Omental fat pad (tissue), 4 donors: ENCODE results near the gene SMIM30. TPM values are rescaled to one million over a fixed set of nuclear protein-coding genes. Genes with fewer than 3 reads are reported as not detected.
A peak's percentile ranks its signal among the peaks of the same experiment; 100 is the strongest.
"Not testable (repeated sequence)": the region's sequence is repeated elsewhere in the genome, so short reads cannot be mapped to it uniquely, and the experiment has no call there.

Experiments
- ATAC-seq: fragments of 150-250 bp; one replicate; pipeline ENCODE4 v1.9.1; 2016; ENCODE audit warnings: mild to moderate bottlenecking, moderate library complexity; ENCODE audit not compliant: low FRiP score
- DNase-seq: peaks from one replicate; pipeline ENCODE4 v3.0.0-alpha.2; 2019; ENCODE audit warnings: low spot score
- total RNA-seq, 4 donors: library from RNA; depleted of rRNA; stranded (reverse); fragments of >200 nt; gene quantifications; one replicate each; pipeline ENCODE4 v1.1.0, GENCODE V29; 2016
- TF ChIP-seq, protein P1 (sequence below), 3 donors: fragments of 450-650 bp; IDR thresholded peaks; one replicate each; pipeline ENCODE4 v1.5.1; 2016 to 2017; ENCODE audit warnings: antibody characterized with exemption in 3 of 3, mild to moderate bottlenecking in 3 of 3, moderate library complexity in 2 of 3

SMIM30 gene, protein sequence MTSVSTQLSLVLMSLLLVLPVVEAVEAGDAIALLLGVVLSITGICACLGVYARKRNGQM
- 10 to 100 TPM; 24.7 to 49.0 (median 38.7) TPM for total RNA-seq

GRCh38 chr7:113118074-113118959 lies at the start of gene SMIM30:
Gene SMIM30 (minus strand): TSS chr7:113118554. CDS start chr7:113117578, 976 bp downstream.
- DNase-seq: peak; percentile 84
- TF ChIP-seq, protein P1, sequence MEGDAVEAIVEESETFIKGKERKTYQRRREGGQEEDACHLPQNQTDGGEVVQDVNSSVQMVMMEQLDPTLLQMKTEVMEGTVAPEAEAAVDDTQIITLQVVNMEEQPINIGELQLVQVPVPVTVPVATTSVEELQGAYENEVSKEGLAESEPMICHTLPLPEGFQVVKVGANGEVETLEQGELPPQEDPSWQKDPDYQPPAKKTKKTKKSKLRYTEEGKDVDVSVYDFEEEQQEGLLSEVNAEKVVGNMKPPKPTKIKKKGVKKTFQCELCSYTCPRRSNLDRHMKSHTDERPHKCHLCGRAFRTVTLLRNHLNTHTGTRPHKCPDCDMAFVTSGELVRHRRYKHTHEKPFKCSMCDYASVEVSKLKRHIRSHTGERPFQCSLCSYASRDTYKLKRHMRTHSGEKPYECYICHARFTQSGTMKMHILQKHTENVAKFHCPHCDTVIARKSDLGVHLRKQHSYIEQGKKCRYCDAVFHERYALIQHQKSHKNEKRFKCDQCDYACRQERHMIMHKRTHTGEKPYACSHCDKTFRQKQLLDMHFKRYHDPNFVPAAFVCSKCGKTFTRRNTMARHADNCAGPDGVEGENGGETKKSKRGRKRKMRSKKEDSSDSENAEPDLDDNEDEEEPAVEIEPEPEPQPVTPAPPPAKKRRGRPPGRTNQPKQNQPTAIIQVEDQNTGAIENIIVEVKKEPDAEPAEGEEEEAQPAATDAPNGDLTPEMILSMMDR (IDR thresholded peaks at IDR 0.05): no peak
- peak; percentile 95 for ATAC-seq

- not testable (repeated sequence) for ATAC-seq, DNase-seq
Observed at GRCh38 chr7:113166176-113166575, 47.8 kb upstream of the SMIM30 start.

GRCh38 chr7:113161050-113161449 lies 42.7 kb upstream of the SMIM30 start:
- TF ChIP-seq, protein P1 (IDR thresholded peaks at IDR 0.05): no peak
- ATAC-seq (no peak), DNase-seq (no peak)

GRCh38 chr7:113159746-113160339 lies 41.5 kb upstream of the SMIM30 start:
- DNase-seq (no peak), ATAC-seq (no peak)
- TF ChIP-seq, protein P1 (IDR thresholded peaks at IDR 0.05): no peak

DNA sequence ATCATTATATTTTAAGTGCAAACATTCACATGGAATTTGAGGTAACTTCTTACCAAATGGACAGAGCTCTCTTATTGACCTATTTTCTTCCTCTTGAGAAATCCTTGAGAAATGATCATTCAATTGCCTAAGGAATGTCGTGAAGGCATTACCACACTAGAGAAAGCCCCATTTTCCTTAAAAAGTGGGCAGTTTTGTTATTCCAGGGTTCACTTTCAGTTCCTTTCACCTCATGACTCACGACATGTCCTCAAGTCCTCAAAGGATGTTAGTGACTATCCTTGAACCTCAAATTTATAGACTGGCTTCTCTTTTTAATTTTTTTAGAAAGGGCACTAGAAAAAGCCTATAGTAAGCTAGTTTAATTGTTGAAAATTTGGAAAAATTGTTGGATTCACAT lies 40.4 kb upstream of the SMIM30 start:
- TF ChIP-seq, protein P1 (IDR thresholded peaks at IDR 0.05): no peak
- ATAC-seq: no peak
- no peak for DNase-seq

DNA sequence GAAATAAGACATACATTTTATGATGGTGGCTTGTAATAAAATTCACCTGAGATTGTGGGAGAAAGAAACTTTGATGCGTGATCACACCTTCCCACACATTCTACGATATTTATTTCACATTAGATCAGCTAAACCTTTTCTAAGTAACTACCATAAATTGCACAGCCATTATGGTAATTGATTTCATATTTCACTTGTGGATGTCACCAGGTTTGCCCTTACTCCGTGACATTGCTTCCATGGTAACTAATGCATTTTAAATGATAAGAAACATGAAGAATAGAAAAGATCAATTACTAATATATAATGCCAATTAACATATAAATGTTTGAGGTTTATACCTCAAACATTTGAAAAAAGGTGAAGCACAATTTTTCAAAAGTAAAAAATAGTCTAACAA lies 35.8 kb upstream of the SMIM30 start:
- ATAC-seq: no peak
- no peak for DNase-seq
- TF ChIP-seq, protein P1 (IDR thresholded peaks at IDR 0.05): no peak

- DNase-seq: no peak
- no peak for ATAC-seq
- TF ChIP-seq, protein P1 (IDR thresholded peaks at IDR 0.05): no peak
Observed at GRCh38 chr7:113144817-113145216, 26.5 kb upstream of the SMIM30 start.
